HEK293 (cell line): Measurements from ENCODE around the gene TFPI.

Experiments used
- CTCF ChIA-PET: fragments of 350-600 bp; formaldehyde crosslinking; extraction: SDS; loops from one replicate; lab custom pipeline; 2021; ENCODE audit warnings: antibody characterized with exemption; lab: Yijun Ruan, JAX
- POLR2A ChIA-PET: fragments of 300-600 bp; formaldehyde crosslinking; extraction: SDS; loops from one replicate; lab custom pipeline; 2020; ENCODE audit warnings: antibody characterized with exemption, inconsistent platforms; lab: Yijun Ruan, JAX
- H3K27ac ChIP-seq: fragments of 200-500 bp; sonication (Bioruptor generic); 2 replicates; pipeline ENCODE4 v1.5.1; 2014; ENCODE audit warnings: low read depth, low read length, control low read depth, inconsistent platforms; ENCODE audit errors: extremely low read depth
- H3K36me3 ChIP-seq, 2 experiments: fragments of 200-500 bp in 1 of 2; sonication (Bioruptor generic) in 1 of 2; 1 replicate in 1 of 2; 2 replicates in 1 of 2; pipeline ENCODE4 v1.5.1; 2014 to 2017; ENCODE audit warnings: inconsistent platforms in 2 of 2, low read length in 2 of 2; ENCODE audit not compliant: control insufficient read depth in 2 of 2, insufficient read depth in 1 of 2
- H3K4me1 ChIP-seq: fragments of 200-500 bp; sonication (Bioruptor generic); 2 replicates; pipeline ENCODE4 v1.5.1; 2014; ENCODE audit warnings: mild to moderate bottlenecking, low read length, inconsistent platforms; ENCODE audit not compliant: control insufficient read depth, insufficient read depth
- H3K4me3 ChIP-seq: 2 replicates; pipeline ENCODE4 v1.5.1; 2011; ENCODE audit warnings: low read depth, mild to moderate bottlenecking, control low read depth, low read length, moderate library complexity
- H3K9me3 ChIP-seq: fragments of 200-500 bp; sonication (Bioruptor generic); 2 replicates; pipeline ENCODE4 v1.5.1; 2014; ENCODE audit warnings: low read depth, low read length, inconsistent platforms; ENCODE audit not compliant: control insufficient read depth, insufficient read depth
- BCL11B ChIP-seq: fragments of 450-650 bp; formaldehyde crosslinking; IDR thresholded peaks from 2 replicates; pipeline ENCODE4 v1.5.1; 2016; ENCODE audit warnings: low read depth, missing biosample characterization, missing genetic modification characterization
- FEZF1 ChIP-seq: fragments of 450-650 bp; formaldehyde crosslinking; IDR thresholded peaks from 2 replicates; pipeline ENCODE4 v1.5.1; 2016; ENCODE audit warnings: missing biosample characterization, missing genetic modification characterization
- GLIS1 ChIP-seq: fragments of 450-650 bp; formaldehyde crosslinking; IDR thresholded peaks from 2 replicates; pipeline ENCODE4 v1.5.1; 2016; ENCODE audit warnings: missing biosample characterization, missing genetic modification characterization
- HOXA7 ChIP-seq: sonication (generic); formaldehyde crosslinking; IDR thresholded peaks from 2 replicates; pipeline ENCODE4 v1.8.1; 2022; ENCODE audit warnings: missing genetic modification reagents, borderline replicate concordance
- MYNN ChIP-seq: fragments of 450-650 bp; formaldehyde crosslinking; IDR thresholded peaks from 2 replicates; pipeline ENCODE4 v1.5.1; 2016; ENCODE audit warnings: missing biosample characterization, missing genetic modification characterization, borderline replicate concordance
- PRDM4 ChIP-seq: fragments of 450-650 bp; formaldehyde crosslinking; IDR thresholded peaks from 2 replicates; pipeline ENCODE4 v1.5.1; 2017; ENCODE audit warnings: missing biosample characterization, missing genetic modification characterization
- RBAK ChIP-seq: fragments of 450-650 bp; formaldehyde crosslinking; IDR thresholded peaks from 2 replicates; pipeline ENCODE4 v1.5.1; 2016; ENCODE audit warnings: missing biosample characterization, missing genetic modification characterization
- REST ChIP-seq: fragments of 450-650 bp; formaldehyde crosslinking; IDR thresholded peaks from 2 replicates; pipeline ENCODE4 v1.5.1; 2016; ENCODE audit warnings: missing biosample characterization, missing genetic modification characterization
- SCRT1 ChIP-seq: fragments of 450-650 bp; formaldehyde crosslinking; IDR thresholded peaks from 2 replicates; pipeline ENCODE4 v1.5.1; 2016; ENCODE audit warnings: missing biosample characterization, missing genetic modification characterization, borderline replicate concordance
- SP3 ChIP-seq: fragments of 450-650 bp; formaldehyde crosslinking; IDR thresholded peaks from 2 replicates; pipeline ENCODE4 v1.5.1; 2016; ENCODE audit warnings: missing biosample characterization, missing genetic modification characterization
- YY1 ChIP-seq: fragments of 450-650 bp; formaldehyde crosslinking; IDR thresholded peaks from 2 replicates; pipeline ENCODE4 v1.5.1; 2018; ENCODE audit warnings: missing biosample characterization, missing genetic modification characterization
- ZBTB1 ChIP-seq: fragments of 450-650 bp; formaldehyde crosslinking; IDR thresholded peaks from 2 replicates; pipeline ENCODE4 v1.5.1; 2016; ENCODE audit warnings: missing biosample characterization, missing genetic modification characterization
- ZFP41 ChIP-seq: fragments of 450-650 bp; formaldehyde crosslinking; IDR thresholded peaks from 2 replicates; pipeline ENCODE4 v1.5.1; 2016; ENCODE audit warnings: missing biosample characterization, missing genetic modification characterization, borderline replicate concordance
- ZIC2 ChIP-seq: fragments of 450-650 bp; formaldehyde crosslinking; IDR thresholded peaks from 2 replicates; pipeline ENCODE4 v1.5.1; 2016; ENCODE audit warnings: missing biosample characterization, missing genetic modification characterization
- ZNF19 ChIP-seq: fragments of 450-650 bp; formaldehyde crosslinking; IDR thresholded peaks from 2 replicates; pipeline ENCODE4; 2016; ENCODE audit warnings: missing biosample characterization, missing genetic modification characterization, low read depth
- ZNF202 ChIP-seq: fragments of 450-650 bp; formaldehyde crosslinking; IDR thresholded peaks from 2 replicates; pipeline ENCODE4 v1.5.1; 2016; ENCODE audit warnings: missing biosample characterization, missing genetic modification characterization, borderline replicate concordance
- ZNF292 ChIP-seq: fragments of 450-650 bp; formaldehyde crosslinking; IDR thresholded peaks from 2 replicates; pipeline ENCODE4 v1.5.1; 2016; ENCODE audit warnings: low read depth, missing biosample characterization, missing genetic modification characterization, borderline replicate concordance
- ZNF362 ChIP-seq: fragments of 450-650 bp; formaldehyde crosslinking; IDR thresholded peaks from 2 replicates; pipeline ENCODE4 v1.5.1; 2016; ENCODE audit warnings: missing biosample characterization, missing genetic modification characterization
- ZNF366 ChIP-seq: fragments of 450-650 bp; formaldehyde crosslinking; conservative IDR thresholded peaks from 2 replicates; pipeline ENCODE4 v1.5.1; 2016; ENCODE audit warnings: missing biosample characterization, missing genetic modification characterization
- ZNF37A ChIP-seq: fragments of 450-650 bp; IDR thresholded peaks from 2 replicates; pipeline ENCODE4 v1.5.1; 2018; ENCODE audit warnings: missing biosample characterization, missing genetic modification characterization
- ZNF416 ChIP-seq: fragments of 450-650 bp; formaldehyde crosslinking; IDR thresholded peaks from 2 replicates; pipeline ENCODE4 v1.5.1; 2016; ENCODE audit warnings: missing biosample characterization, missing genetic modification characterization
- ZNF426 ChIP-seq: fragments of 450-650 bp; formaldehyde crosslinking; IDR thresholded peaks from 2 replicates; pipeline ENCODE4 v1.5.1; 2017; ENCODE audit warnings: missing biosample characterization, missing genetic modification characterization, mild to moderate bottlenecking, inconsistent platforms, moderate library complexity
- ZNF449 ChIP-seq: fragments of 450-650 bp; formaldehyde crosslinking; IDR thresholded peaks from 2 replicates; pipeline ENCODE4 v1.5.1; 2017; ENCODE audit warnings: missing biosample characterization, mild to moderate bottlenecking, missing genetic modification characterization, moderate library complexity
- ZNF660 ChIP-seq: fragments of 450-650 bp; IDR thresholded peaks from 2 replicates; pipeline ENCODE4 v1.5.1; 2018; ENCODE audit warnings: missing biosample characterization, mild to moderate bottlenecking, missing genetic modification characterization
- ZNF701 ChIP-seq: fragments of 450-650 bp; formaldehyde crosslinking; IDR thresholded peaks from 2 replicates; pipeline ENCODE4 v1.5.1; 2016; ENCODE audit warnings: missing biosample characterization, missing genetic modification characterization
- ZNF830 ChIP-seq: fragments of 450-650 bp; IDR thresholded peaks from 2 replicates; pipeline ENCODE4 v1.5.0; 2018; ENCODE audit warnings: missing biosample characterization, missing genetic modification characterization, low read depth, mild to moderate bottlenecking, moderate library complexity
- ZNF837 ChIP-seq: fragments of 450-650 bp; formaldehyde crosslinking; IDR thresholded peaks from 2 replicates; pipeline ENCODE4 v1.5.1; 2016; ENCODE audit warnings: missing biosample characterization, missing genetic modification characterization

The TFPI gene

GRCh38 chr2:187520121-187520624, 34.1 kb downstream of the TFPI start:
- H3K9me3 ChIP-seq = no peaks in the 10 kb centered on the region
- no peak overlapping the region for H3K27ac ChIP-seq
- no peaks in the 10 kb centered on the region for H3K4me1 ChIP-seq
- H3K36me3 ChIP-seq = peaks cover 0 to 2% of the 10 kb centered on the region in 2 experiments; a peak in 1 of 3 replicates
- TF ChIP-seq ZNF366 (tag by site-specific recombination) (no peak), ZNF19 (tag by site-specific recombination) (no peak), BCL11B (tag by site-specific recombination) (no peak), ZNF426 (no peak), ZNF37A (tag by site-specific recombination) (no peak), ZNF416 (tag by site-specific recombination) (no peak), ZNF292 (tag by site-specific recombination) (no peak), ZBTB1 (tag by site-specific recombination) (no peak), YY1 (tag by site-specific recombination) (no peak), SCRT1 (no peak), ZNF202 (tag by site-specific recombination) (no peak), ZNF701 (tag by site-specific recombination) (no peak), SP3 (tag by site-specific recombination) (no peak), ZNF830 (tag by site-specific recombination) (no peak), PRDM4 (tag by site-specific recombination) (no peak)
- ChIA-PET CTCF (interaction anchor here (0.5 to 1.2 kb wide), 3 partner anchors 20 to 48 kb away, joined by 3 read pairs; partner anchors contain the start of gene TFPI), POLR2A (no interaction called here)
- H3K4me3 ChIP-seq = no peak overlapping the region

- ChIA-PET CTCF (interaction anchor here (0.5 to 1.2 kb wide), 3 partner anchors 20 to 49 kb away, joined by 3 read pairs; partner anchors contain the start of gene TFPI), POLR2A (no interaction called here)
- H3K4me1 ChIP-seq = no peaks in the 10 kb centered on the region
- H3K4me3 ChIP-seq = no peak overlapping the region
- no peaks in the 10 kb centered on the region for H3K9me3 ChIP-seq
- no peak overlapping the region for H3K27ac ChIP-seq
- peaks cover 0 to 2% of the 10 kb centered on the region in 2 experiments; a peak in 1 of 3 replicates for H3K36me3 ChIP-seq
- TF ChIP-seq ZNF449 (no peak), SCRT1 (no peak), MYNN (tag by site-specific recombination) (no peak), RBAK (tag by site-specific recombination) (no peak), HOXA7 (CRISPR knock-in tag) (no peak), REST (no peak), ZFP41 (tag by site-specific recombination) (no peak), FEZF1 (tag by site-specific recombination) (no peak), ZNF837 (tag by site-specific recombination) (no peak), ZNF362 (tag by site-specific recombination) (no peak), ZNF660 (tag by site-specific recombination) (no peak), GLIS1 (tag by site-specific recombination) (no peak), ZIC2 (tag by site-specific recombination) (no peak)
Observed at GRCh38 chr2:187519419-187520120, 34.7 kb downstream of the TFPI start.
